HCT116 (cell line): Measurements from ENCODE around the gene HRH2. TPM values are rescaled to one million over a fixed set of nuclear protein-coding genes. Genes with fewer than 3 reads are reported as not detected.

Experiments
- ATAC-seq: fragments of 200-7000 bp; cut with Tn5 transposase; 2 replicates; pipeline ENCODE4 v1.9.1; 2020; ENCODE audit warnings: mild to moderate bottlenecking, moderate library complexity
- BruUV-seq: library from RNA; stranded (reverse); fragments of 400-500 nt; replicated peaks from 2 replicates; lab custom pipeline; 2021; lab: Mats Ljungman, UMichigan
- CTCF ChIA-PET: fragments of 300-600 bp; sonication (Branson Sonifier 250); formaldehyde crosslinking; loops from one replicate; lab custom pipeline; 2021; ENCODE audit warnings: antibody characterized with exemption; lab: Charles Lee
- POLR2A ChIA-PET: fragments of 300-600, 350-600 bp; sonication (Branson Sonifier 250); formaldehyde crosslinking; loops from one replicate; lab custom pipeline; 2021; ENCODE audit warnings: antibody characterized with exemption; lab: Charles Lee
- RAD21 ChIA-PET, 2 experiments: fragments of 300-600 bp; sonication (Branson Sonifier 250); formaldehyde crosslinking; loops; one replicate each; lab custom pipeline; 2023; ENCODE audit warnings: low total read pairs in 2 of 2; ENCODE audit not compliant: uncharacterized antibody in 2 of 2, unreplicated experiment in 2 of 2, low non-redundant PET in 1 of 2; lab: Charles Lee
- DNase-seq: peaks from one replicate; pipeline ENCODE4 v3.0.0-alpha.2; 2010; ENCODE audit warnings: low read depth, low spot score
- H2AFZ ChIP-seq: fragments of 200-600 bp; shearing (Covaris generic), sonication (generic); 2 replicates; pipeline ENCODE4 v1.6.1; 2017; ENCODE audit warnings: low read depth, mixed run types, mixed read lengths, antibody characterized with exemption, low read length; ENCODE audit not compliant: poor library complexity, severe bottlenecking
- H3K27ac ChIP-seq: 2 replicates; pipeline ENCODE4 v1.5.1; 2012; ENCODE audit warnings: low read depth, low read length
- H3K27me3 ChIP-seq: fragments of 200-600 bp; sonication (generic); 2 replicates; pipeline ENCODE4 v1.6.1; 2016; ENCODE audit warnings: mixed run types, low read length, mixed read lengths; ENCODE audit not compliant: insufficient read depth
- H3K36me3 ChIP-seq, 2 experiments: fragments of 200-500 bp in 1 of 2; fragments of 200-600 bp in 1 of 2; sonication (Bioruptor generic) in 1 of 2; sonication (generic) in 1 of 2; 2 replicates each; pipeline versions ENCODE4 v1.5.1 to v1.6.1; 2014 to 2016; ENCODE audit warnings: low read length in 2 of 2, inconsistent platforms in 1 of 2, mixed read lengths in 1 of 2, mixed run types in 1 of 2; ENCODE audit not compliant: insufficient read depth in 2 of 2, control insufficient read depth in 1 of 2
- H3K4me1 ChIP-seq, 2 experiments: fragments of 200-600 bp in 1 of 2; sonication (generic) in 1 of 2; 2 replicates each; pipeline versions ENCODE4 v1.5.1 to v1.6.1; 2012 to 2017; ENCODE audit warnings: low read length in 2 of 2, inconsistent platforms in 1 of 2, mild to moderate bottlenecking in 1 of 2, mixed read lengths in 1 of 2, mixed run types in 1 of 2, moderate library complexity in 1 of 2; ENCODE audit not compliant: insufficient read depth in 2 of 2, control insufficient read depth in 1 of 2
- H3K4me2 ChIP-seq: fragments of 200-600 bp; sonication (generic); 2 replicates; pipeline ENCODE4 v1.6.1; 2017; ENCODE audit warnings: mixed run types, low read length, mixed read lengths
- H3K4me3 ChIP-seq, 2 experiments: fragments of 200-600 bp in 1 of 2; sonication (generic) in 1 of 2; replicated peaks in 1 of 2; 2 replicates each; pipeline ENCODE4 v1.5.1; 2011 to 2016; ENCODE audit warnings: low read length in 2 of 2, control low read depth in 1 of 2, low read depth in 1 of 2, mild to moderate bottlenecking in 1 of 2, mixed read lengths in 1 of 2, mixed run types in 1 of 2
- H3K79me2 ChIP-seq: fragments of 200-600 bp; sonication (generic); 2 replicates; pipeline ENCODE4 v1.6.1; 2017; ENCODE audit warnings: mild to moderate bottlenecking, mixed run types, low read length, moderate library complexity, mixed read lengths; ENCODE audit not compliant: insufficient read depth
- H3K9ac ChIP-seq: fragments of 200-600 bp; sonication (generic); 2 replicates; pipeline ENCODE4 v1.6.1; 2016; ENCODE audit warnings: low read length, mixed read lengths
- H3K9me2 ChIP-seq: fragments of 200-600 bp; sonication (generic), shearing (Covaris generic); 2 replicates; pipeline ENCODE4 v1.6.1; 2017; ENCODE audit warnings: mixed run types, mild to moderate bottlenecking, moderate library complexity; ENCODE audit not compliant: insufficient read depth
- H3K9me3 ChIP-seq, 2 experiments: fragments of 200-500 bp in 1 of 2; fragments of 200-600 bp in 1 of 2; sonication (Bioruptor generic) in 1 of 2; sonication (generic) in 1 of 2; 2 replicates each; pipeline ENCODE4 v1.6.1; 2014 to 2017; ENCODE audit warnings: low read length in 2 of 2, mixed read lengths in 2 of 2, inconsistent platforms in 1 of 2, low read depth in 1 of 2, mild to moderate bottlenecking in 1 of 2, mixed run types in 1 of 2, moderate library complexity in 1 of 2; ENCODE audit not compliant: control insufficient read depth in 1 of 2, insufficient read depth in 1 of 2
- H4K20me1 ChIP-seq: fragments of 200-600 bp; sonication (generic), shearing (Covaris generic); 2 replicates; pipeline ENCODE4 v1.6.1; 2017; ENCODE audit warnings: mixed run types, mild to moderate bottlenecking, moderate library complexity; ENCODE audit not compliant: insufficient read depth
- CEBPB ChIP-seq: IDR thresholded peaks from 2 replicates; pipeline ENCODE4 v1.6.1; 2012; ENCODE audit warnings: low read depth
- EGR1 ChIP-seq: IDR thresholded peaks from 2 replicates; pipeline ENCODE4 v1.6.1; 2012; ENCODE audit warnings: low read depth
- EZH2phosphoT487 ChIP-seq: fragments of 200-600 bp; IDR thresholded peaks from 2 replicates; pipeline ENCODE4 v1.6.1; 2018; ENCODE audit warnings: antibody characterized with exemption, borderline replicate concordance
- JUND ChIP-seq: IDR thresholded peaks from 2 replicates; pipeline ENCODE4 v1.6.1; 2012
- RAD21 ChIP-seq: IDR thresholded peaks from 2 replicates; pipeline ENCODE4 v1.6.1; 2012; ENCODE audit warnings: low read depth, mild to moderate bottlenecking
- REST ChIP-seq: IDR thresholded peaks from 2 replicates; pipeline ENCODE4 v1.6.1; 2012; ENCODE audit warnings: low read depth
- SP1 ChIP-seq: IDR thresholded peaks from 2 replicates; pipeline ENCODE4 v1.6.1; 2012; ENCODE audit warnings: low read depth
- SRF ChIP-seq: IDR thresholded peaks from 2 replicates; pipeline ENCODE4 v1.6.1; 2012; ENCODE audit warnings: low read depth
- TCF7L2 ChIP-seq: IDR thresholded peaks from 2 replicates; pipeline ENCODE4 v1.7.0; 2011; ENCODE audit warnings: borderline replicate concordance, inconsistent platforms; ENCODE audit not compliant: insufficient read depth, insufficient read length; ENCODE audit errors: extremely low read depth
- YY1 ChIP-seq: IDR thresholded peaks from 2 replicates; pipeline ENCODE4 v1.6.1; 2011; ENCODE audit warnings: low read length, low read depth, moderate library complexity, mild to moderate bottlenecking; ENCODE audit not compliant: insufficient replicate concordance; ENCODE audit errors: extremely low read depth
- ZNF274 ChIP-seq: fragments of 200-500 bp; sonication (Bioruptor generic); IDR thresholded peaks from 2 replicates; pipeline ENCODE4 v1.6.1; 2014; ENCODE audit warnings: mild to moderate bottlenecking, low read depth, low read length, inconsistent platforms
- intact Hi-C: fragments of 100-400 bp; cut with micrococcal nuclease; formaldehyde crosslinking; loops from 2 replicates; pipeline ENCODE4 v1.10.0; 2022
- total RNA-seq: library from RNA; stranded (reverse); gene quantifications from one replicate; pipeline ENCODE4 v1.2.1, GENCODE V29; 2021; ENCODE audit not compliant: unreplicated experiment
- TF ChIP-seq, protein P1 (sequence below), 3 experiments: fragments of 200-600 bp in 1 of 3; sonication (generic) in 1 of 3; IDR thresholded peaks in 2 of 3; conservative IDR thresholded peaks in 1 of 3; 2 replicates each; pipeline ENCODE4 v1.5.1; 2012 to 2017; ENCODE audit warnings: low read depth in 2 of 3, low read length in 2 of 3, antibody characterized with exemption in 1 of 3, borderline replicate concordance in 1 of 3, control low read depth in 1 of 3, mild to moderate bottlenecking in 1 of 3, mixed read lengths in 1 of 3, mixed run types in 1 of 3, moderate library complexity in 1 of 3; ENCODE audit not compliant: insufficient read depth in 1 of 3
- TF ChIP-seq, protein P2 (sequence below): IDR thresholded peaks from 2 replicates; pipeline ENCODE4 v1.6.1; 2011; ENCODE audit warnings: mild to moderate bottlenecking, low read length, moderate library complexity; ENCODE audit not compliant: insufficient replicate concordance; ENCODE audit errors: extremely low read depth

HRH2 gene
- total RNA-seq, 1 experiment from 2014 or later, result 0.12 TPM

DNA sequence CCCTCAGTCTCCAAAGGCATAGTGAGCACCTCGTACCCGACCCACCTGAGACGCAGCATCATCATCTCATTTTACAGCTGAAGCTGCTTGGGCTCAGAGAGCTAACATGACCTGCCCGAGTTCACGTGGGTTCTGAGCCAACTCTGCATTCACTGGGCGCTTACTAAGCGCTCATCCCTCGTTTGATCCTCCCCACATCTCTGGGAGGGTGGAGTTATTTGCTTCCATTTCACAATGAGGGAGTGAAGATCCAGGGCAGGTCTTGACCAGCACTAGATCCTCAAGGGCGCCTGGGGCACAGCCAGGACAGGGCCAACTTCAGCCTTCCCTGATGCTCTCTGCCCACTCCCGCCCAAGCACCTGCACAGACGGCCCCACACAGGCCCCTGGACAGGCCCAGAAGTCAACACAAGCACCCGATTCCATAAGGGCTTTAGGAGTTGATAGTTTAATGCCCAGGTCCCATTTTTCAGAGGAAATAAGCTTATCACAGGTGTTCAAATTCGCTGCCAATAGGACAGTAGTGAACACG is 80.8 kb downstream of the HRH2 start (continued):
- TF ChIP-seq JUND (no peak), TCF7L2 (no peak), YY1 (no peak), ZNF274 (no peak)
- TF ChIP-seq, protein P1, sequence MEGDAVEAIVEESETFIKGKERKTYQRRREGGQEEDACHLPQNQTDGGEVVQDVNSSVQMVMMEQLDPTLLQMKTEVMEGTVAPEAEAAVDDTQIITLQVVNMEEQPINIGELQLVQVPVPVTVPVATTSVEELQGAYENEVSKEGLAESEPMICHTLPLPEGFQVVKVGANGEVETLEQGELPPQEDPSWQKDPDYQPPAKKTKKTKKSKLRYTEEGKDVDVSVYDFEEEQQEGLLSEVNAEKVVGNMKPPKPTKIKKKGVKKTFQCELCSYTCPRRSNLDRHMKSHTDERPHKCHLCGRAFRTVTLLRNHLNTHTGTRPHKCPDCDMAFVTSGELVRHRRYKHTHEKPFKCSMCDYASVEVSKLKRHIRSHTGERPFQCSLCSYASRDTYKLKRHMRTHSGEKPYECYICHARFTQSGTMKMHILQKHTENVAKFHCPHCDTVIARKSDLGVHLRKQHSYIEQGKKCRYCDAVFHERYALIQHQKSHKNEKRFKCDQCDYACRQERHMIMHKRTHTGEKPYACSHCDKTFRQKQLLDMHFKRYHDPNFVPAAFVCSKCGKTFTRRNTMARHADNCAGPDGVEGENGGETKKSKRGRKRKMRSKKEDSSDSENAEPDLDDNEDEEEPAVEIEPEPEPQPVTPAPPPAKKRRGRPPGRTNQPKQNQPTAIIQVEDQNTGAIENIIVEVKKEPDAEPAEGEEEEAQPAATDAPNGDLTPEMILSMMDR (IDR thresholded peaks at IDR 0.05 in 2 of 3, conservative IDR thresholded peaks at IDR 0.05 in 1 of 3; ENCODE audit: borderline replicate concordance in 1 of 3, insufficient read depth in 1 of 3, low read depth in 2 of 3, low read length in 2 of 3), result no peak

DNA sequence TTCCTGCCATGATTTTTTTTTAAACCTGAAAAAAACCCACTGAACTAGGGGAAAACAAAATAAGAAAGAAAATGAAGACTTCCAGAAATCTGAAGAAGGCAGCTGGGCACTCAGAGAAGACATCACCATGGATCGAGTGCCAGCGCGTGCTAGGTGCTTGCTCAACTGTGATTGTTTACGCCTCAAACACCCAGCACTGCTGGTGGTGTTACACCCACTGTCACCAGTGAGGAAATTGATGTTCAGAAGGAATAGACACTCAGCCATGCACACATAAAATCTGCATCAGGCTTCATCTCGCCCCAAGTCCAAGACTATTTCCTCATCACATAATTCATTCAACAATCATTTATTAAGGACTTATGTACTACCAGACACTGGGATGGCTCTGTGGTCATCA is 82.1 kb downstream of the HRH2 start:
- BruUV-seq, result no TSS peak

More for the DNA sequence above, 82.1 kb downstream of the HRH2 start:
- DNase-seq (no peak), ATAC-seq (no peak)
- no peak overlapping the region for H2AFZ ChIP-seq
- ChIA-PET RAD21 (no interaction called here), POLR2A (no interaction called here), CTCF (no interaction called here)
- H3K27ac ChIP-seq, result no peak overlapping the region
- no peak overlapping the region for H3K4me3 ChIP-seq
- no peaks in the 10 kb centered on the region for H3K36me3 ChIP-seq
- H3K4me1 ChIP-seq, result no peaks in the 10 kb centered on the region
- no peaks in the 10 kb centered on the region for H3K79me2 ChIP-seq
- no peaks in the 10 kb centered on the region for H3K9me2 ChIP-seq
- no peaks in the 10 kb centered on the region for H3K9me3 ChIP-seq
- TF ChIP-seq REST, result no peak
- TF ChIP-seq TCF7L2, result no peak
- TF ChIP-seq EZH2phosphoT487, result no peak
- no peak for TF ChIP-seq JUND
- TF ChIP-seq, protein P2, sequence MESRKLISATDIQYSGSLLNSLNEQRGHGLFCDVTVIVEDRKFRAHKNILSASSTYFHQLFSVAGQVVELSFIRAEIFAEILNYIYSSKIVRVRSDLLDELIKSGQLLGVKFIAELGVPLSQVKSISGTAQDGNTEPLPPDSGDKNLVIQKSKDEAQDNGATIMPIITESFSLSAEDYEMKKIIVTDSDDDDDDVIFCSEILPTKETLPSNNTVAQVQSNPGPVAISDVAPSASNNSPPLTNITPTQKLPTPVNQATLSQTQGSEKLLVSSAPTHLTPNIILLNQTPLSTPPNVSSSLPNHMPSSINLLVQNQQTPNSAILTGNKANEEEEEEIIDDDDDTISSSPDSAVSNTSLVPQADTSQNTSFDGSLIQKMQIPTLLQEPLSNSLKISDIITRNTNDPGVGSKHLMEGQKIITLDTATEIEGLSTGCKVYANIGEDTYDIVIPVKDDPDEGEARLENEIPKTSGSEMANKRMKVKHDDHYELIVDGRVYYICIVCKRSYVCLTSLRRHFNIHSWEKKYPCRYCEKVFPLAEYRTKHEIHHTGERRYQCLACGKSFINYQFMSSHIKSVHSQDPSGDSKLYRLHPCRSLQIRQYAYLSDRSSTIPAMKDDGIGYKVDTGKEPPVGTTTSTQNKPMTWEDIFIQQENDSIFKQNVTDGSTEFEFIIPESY, result no peak
- no peak for TF ChIP-seq ZNF274
- no peak for TF ChIP-seq RAD21
- TF ChIP-seq CEBPB, result no peak
- TF ChIP-seq EGR1, result no peak
- no peak for TF ChIP-seq SP1
- TF ChIP-seq SRF, result no peak
- peaks cover 18% of the 10 kb centered on the region; the same call in 1 of the 2 replicates for H3K27me3 ChIP-seq
- no peak overlapping the region for H3K9ac ChIP-seq
- intact Hi-C loops, result no loop called here
- H3K4me2 ChIP-seq, result no peak overlapping the region
- H4K20me1 ChIP-seq, result no peaks in the 10 kb centered on the region
